SH-SY5Y (cell line): ENCODE measurements around the gene CHRNG.

Source experiments
- GATA2 ChIP-seq: IDR thresholded peaks from 2 replicates; pipeline ENCODE4 v1.6.1; 2011; ENCODE audit warnings: mild to moderate bottlenecking, low read depth, low read length
- GATA3 ChIP-seq: IDR thresholded peaks from 2 replicates; pipeline ENCODE4 v1.6.1; 2011; ENCODE audit warnings: low read depth, mild to moderate bottlenecking, low read length, moderate library complexity

GRCh38 chr2:232544674-232545073, 5.2 kb downstream of the CHRNG start:
- TF ChIP-seq GATA2 (no peak), GATA3 (no peak)
